Uterus (tissue), 2 donors: ENCODE results near the gene HLA-B.

Source experiments
- CTCF ChIP-seq, 4 experiments: fragments of 200-600 bp in 2 of 4; fragments of 450-650 bp in 2 of 4; sonication (generic) in 2 of 4; IDR thresholded peaks; one replicate each; pipeline ENCODE4 v1.5.1; 2016 to 2019; ENCODE audit warnings: antibody characterized with exemption in 4 of 4, mild to moderate bottlenecking in 2 of 4, moderate library complexity in 1 of 4
- POLR2A ChIP-seq, 2 donors: fragments of 450-650 bp; IDR thresholded peaks; one replicate each; pipeline ENCODE4 v1.6.1; 2016; ENCODE audit warnings: antibody characterized with exemption in 2 of 2, mild to moderate bottlenecking in 1 of 2, moderate library complexity in 1 of 2

DNA sequence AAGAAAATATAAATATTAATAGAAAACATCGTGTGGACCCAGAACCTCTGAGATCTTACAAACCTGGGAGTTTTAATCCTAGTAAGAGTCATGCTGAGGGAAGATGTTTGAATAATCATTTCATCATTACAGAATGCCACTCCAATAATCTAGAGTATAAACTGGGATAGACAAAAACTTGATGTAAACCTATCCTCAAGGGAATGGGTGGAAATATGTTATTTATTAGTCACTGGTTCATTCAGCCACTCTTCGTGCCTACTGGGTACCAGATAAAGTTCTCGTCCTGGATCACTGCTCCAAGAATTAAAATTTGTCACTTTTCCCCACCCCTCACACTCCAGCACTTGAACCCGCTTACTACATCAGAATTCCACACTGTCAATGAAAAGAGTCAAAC is 7.7 kb downstream of the HLA-B start:
- TF ChIP-seq CTCF (IDR thresholded peaks at IDR 0.05) (no peak), POLR2A (IDR thresholded peaks at IDR 0.05) (no peak)
